Prostate gland (tissue), 2 donors: ENCODE measurements around the gene TM4SF20. TPM values are rescaled to one million over a fixed set of nuclear protein-coding genes. Genes with fewer than 3 reads are reported as not detected.

Experiments
- DNase-seq: peaks from one replicate; pipeline ENCODE4 v3.0.0-alpha.2; 2019; ENCODE audit warnings: low spot score
- H3K27ac ChIP-seq, 2 donors: fragments of 200-600 bp; sonication (generic); 2 replicates each; pipeline ENCODE4 v1.5.1; 2017 to 2019
- H3K27me3 ChIP-seq: fragments of 200-600 bp; sonication (generic); replicated peaks from 2 replicates; pipeline ENCODE4 v1.5.1; 2019; ENCODE audit not compliant: insufficient read depth
- H3K36me3 ChIP-seq, 2 donors: fragments of 200-600 bp; sonication (generic); 1 replicate in 1 of 2; 2 replicates in 1 of 2; pipeline versions ENCODE4 v1.5.1 to v1.8.1; 2017 to 2019
- H3K4me1 ChIP-seq: fragments of 200-600 bp; sonication (generic); replicated peaks from 2 replicates; pipeline ENCODE4 v1.5.1; 2019
- H3K4me3 ChIP-seq, 2 donors: fragments of 200-600 bp; sonication (generic); 2 replicates each; pipeline ENCODE4 v1.5.1; 2017 to 2019
- H3K9me3 ChIP-seq: fragments of 200-600 bp; sonication (generic); 2 replicates; pipeline ENCODE4 v1.5.1; 2017
- POLR2A ChIP-seq: fragments of 450-650 bp; IDR thresholded peaks from one replicate; pipeline ENCODE4 v1.6.1; 2016; ENCODE audit warnings: antibody characterized with exemption, mild to moderate bottlenecking
- POLR2AphosphoS5 ChIP-seq: sonication (generic); formaldehyde crosslinking; IDR thresholded peaks from one replicate; pipeline ENCODE4 v1.6.1; 2017; ENCODE audit warnings: antibody characterized with exemption
- WGBS: methylation state at CpG from one replicate; pipeline ENCODE4 v1.1.5; 2018; 5-methylcytosine and 5-hydroxymethylcytosine counted together
- intact Hi-C: fragments of 100-400 bp; cut with DNase I; formaldehyde crosslinking; loops from one replicate; pipeline ENCODE4 v1.14.2; 2022
- total RNA-seq, 2 donors: library from RNA; depleted of rRNA; stranded (reverse); fragments of >200 nt; gene quantifications; one replicate each; pipeline ENCODE4 v1.1.0, GENCODE V29; 2016
- TF ChIP-seq, protein P1 (sequence below), 4 experiments: fragments of 200-600 bp in 2 of 4; fragments of 450-650 bp in 2 of 4; sonication (generic) in 2 of 4; IDR thresholded peaks; 1 replicate in 3 of 4; 2 replicates in 1 of 4; pipeline ENCODE4 v1.5.1; 2016 to 2019; ENCODE audit warnings: antibody characterized with exemption in 4 of 4, mild to moderate bottlenecking in 2 of 4, moderate library complexity in 2 of 4

TM4SF20 gene
- total RNA-seq, 2 donors from 2014 or later: not detected

DNA sequence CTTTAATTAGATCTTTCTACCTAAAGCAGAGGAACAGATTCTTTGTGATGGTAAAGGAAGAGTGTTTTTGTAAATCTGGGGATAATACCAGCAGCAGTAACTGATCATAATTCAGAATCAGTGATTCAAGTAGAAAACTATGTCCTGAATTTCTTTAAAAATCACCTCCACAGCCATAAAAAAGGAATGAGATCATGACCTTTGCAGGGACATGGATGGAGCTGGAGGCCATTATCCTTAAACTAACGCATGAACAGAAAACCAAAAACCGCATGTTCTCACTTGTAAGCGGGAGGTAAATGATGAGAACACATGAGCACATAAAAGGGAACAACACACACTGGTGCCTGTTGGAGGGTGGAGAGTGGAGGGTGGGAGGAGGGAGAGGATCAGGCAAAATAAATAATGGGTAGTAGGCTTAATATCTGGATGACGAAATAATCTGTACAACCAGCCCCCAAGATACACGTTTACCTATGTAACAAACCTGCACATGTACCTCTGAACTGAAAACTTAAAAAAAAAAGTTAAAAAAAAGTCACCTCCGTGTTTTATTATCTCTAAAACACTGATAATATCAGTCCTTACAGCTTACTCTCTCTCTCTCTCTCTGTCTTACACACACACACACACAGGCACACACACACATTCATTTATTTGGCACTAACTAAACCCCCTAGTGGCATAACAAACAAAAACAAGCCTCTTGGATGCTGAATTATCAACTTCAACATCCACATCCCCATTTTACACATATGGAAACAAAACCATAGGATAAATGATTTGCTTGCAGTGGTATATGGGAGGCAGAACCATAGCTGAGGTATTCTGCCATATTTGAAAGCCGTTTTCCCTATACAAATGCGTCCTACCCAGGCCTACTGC, 1.4 kb downstream of the TM4SF20 start:
- intact Hi-C loops: no loop called here
- no peak overlapping the region for H3K4me3 ChIP-seq
- H3K27ac ChIP-seq: no peak overlapping the region
- 50% methylated on average over 8 of the region's 8 CpGs for WGBS
- TF ChIP-seq POLR2AphosphoS5: no peak
- no peak for TF ChIP-seq POLR2A
- TF ChIP-seq, protein P1, sequence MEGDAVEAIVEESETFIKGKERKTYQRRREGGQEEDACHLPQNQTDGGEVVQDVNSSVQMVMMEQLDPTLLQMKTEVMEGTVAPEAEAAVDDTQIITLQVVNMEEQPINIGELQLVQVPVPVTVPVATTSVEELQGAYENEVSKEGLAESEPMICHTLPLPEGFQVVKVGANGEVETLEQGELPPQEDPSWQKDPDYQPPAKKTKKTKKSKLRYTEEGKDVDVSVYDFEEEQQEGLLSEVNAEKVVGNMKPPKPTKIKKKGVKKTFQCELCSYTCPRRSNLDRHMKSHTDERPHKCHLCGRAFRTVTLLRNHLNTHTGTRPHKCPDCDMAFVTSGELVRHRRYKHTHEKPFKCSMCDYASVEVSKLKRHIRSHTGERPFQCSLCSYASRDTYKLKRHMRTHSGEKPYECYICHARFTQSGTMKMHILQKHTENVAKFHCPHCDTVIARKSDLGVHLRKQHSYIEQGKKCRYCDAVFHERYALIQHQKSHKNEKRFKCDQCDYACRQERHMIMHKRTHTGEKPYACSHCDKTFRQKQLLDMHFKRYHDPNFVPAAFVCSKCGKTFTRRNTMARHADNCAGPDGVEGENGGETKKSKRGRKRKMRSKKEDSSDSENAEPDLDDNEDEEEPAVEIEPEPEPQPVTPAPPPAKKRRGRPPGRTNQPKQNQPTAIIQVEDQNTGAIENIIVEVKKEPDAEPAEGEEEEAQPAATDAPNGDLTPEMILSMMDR (IDR thresholded peaks at IDR 0.05): no peak
- no peak for DNase-seq
- no peaks in the 10 kb centered on the region for H3K4me1 ChIP-seq
- no peaks in the 10 kb centered on the region for H3K27me3 ChIP-seq
- H3K36me3 ChIP-seq: no peaks in the 10 kb centered on the region
- H3K9me3 ChIP-seq: no peaks in the 10 kb centered on the region

DNA sequence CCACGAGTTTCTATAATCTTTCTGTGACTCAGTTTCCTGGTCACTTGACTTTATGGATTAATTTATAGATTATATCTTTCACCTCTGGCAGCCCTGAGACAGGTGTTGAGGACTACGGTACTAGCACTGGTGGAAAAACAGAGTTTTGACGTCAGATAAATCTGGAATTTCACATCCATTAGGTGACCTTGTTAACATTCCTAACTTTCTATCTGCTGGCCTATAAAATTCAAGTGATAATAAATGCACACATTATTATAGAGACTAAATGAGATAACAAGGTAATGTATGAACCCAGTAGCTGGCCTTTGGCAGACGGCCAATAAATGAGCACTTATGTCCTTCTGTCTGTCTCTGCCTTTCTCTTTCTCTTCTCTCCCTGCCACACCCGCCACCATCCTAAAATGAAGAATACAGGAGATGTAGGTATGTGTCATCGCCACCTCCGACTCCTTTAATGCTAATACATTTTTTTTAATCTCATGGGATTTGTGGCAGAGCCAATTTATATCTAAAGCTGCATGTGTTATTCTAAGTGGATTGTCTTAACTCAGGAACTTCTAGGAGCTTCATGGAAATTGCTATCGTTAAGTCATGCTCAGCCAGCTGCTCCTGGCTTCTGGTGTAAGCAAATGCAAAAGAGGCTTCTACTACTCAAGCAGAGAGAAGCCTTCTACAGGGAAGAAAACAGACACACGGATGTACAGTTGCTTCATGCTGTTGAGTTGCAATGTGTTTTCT, 2.3 kb downstream of the TM4SF20 start:
- Histone ChIP-seq H3K27me3 (no peaks in the 10 kb centered on the region), H3K4me1 (no peaks in the 10 kb centered on the region), H3K27ac (no peak overlapping the region), H3K36me3 (no peaks in the 10 kb centered on the region), H3K4me3 (no peak overlapping the region), H3K9me3 (no peaks in the 10 kb centered on the region)
- TF ChIP-seq, protein P1 (IDR thresholded peaks at IDR 0.05): no peak
- TF ChIP-seq POLR2A: no peak
- intact Hi-C loops: no loop called here
- no peak for DNase-seq
- 46% methylated on average over 9 of the region's 9 CpGs for WGBS

DNA sequence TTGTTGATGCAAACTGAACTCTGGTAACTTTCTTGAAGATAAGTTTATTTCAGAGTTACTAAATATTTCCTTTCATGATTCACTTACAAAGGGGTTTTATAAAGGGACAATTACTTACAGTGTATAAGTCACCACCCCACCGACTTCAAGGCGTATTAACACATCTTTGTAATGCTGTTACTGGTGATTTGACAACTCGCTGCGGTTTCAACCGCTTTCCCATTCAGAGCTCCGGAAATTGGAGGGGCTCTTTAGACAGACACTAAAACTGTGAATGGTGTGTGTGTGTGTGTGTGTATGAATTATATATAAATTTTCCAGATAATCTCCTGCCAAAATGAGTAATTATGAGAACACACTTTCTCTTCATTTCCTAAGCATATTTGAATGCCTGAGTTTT, 4.9 kb downstream of the TM4SF20 start:
- TF ChIP-seq POLR2A: no peak
- no peak for TF ChIP-seq POLR2AphosphoS5
- TF ChIP-seq, protein P1 (IDR thresholded peaks at IDR 0.05): no peak
- Histone ChIP-seq H3K27me3 (no peaks in the 10 kb centered on the region), H3K4me3 (no peak overlapping the region), H3K36me3 (no peaks in the 10 kb centered on the region), H3K4me1 (no peaks in the 10 kb centered on the region), H3K9me3 (no peaks in the 10 kb centered on the region), H3K27ac (no peak overlapping the region)
- 59% methylated on average over 6 of the region's 6 CpGs for WGBS
- intact Hi-C loops: no loop called here
- DNase-seq: no peak

DNA sequence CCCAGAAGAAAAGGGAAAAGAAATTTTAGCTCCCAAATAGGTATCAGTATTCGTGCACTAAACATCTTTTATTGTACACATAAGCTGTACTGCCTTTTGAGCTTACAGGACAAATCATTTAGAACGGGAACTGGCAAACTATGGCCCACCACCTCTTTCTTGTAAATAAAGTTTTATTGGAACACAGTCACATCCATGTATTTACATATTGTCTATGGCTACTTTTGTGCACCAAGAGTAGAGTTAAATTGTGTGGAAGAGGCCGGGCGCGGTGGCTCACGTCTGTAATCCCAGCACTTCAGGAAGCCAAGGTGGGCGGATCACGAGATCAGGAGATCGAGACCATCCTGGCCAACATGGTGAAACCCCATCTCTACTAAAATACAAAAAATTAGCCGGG, 5.7 kb downstream of the TM4SF20 start:
- 89% methylated on average over 10 of the region's 10 CpGs for WGBS
- H3K27me3 ChIP-seq: no peaks in the 10 kb centered on the region
- intact Hi-C loops: no loop called here
- H3K9me3 ChIP-seq: no peaks in the 10 kb centered on the region
- no peaks in the 10 kb centered on the region for H3K4me1 ChIP-seq
- no peak for TF ChIP-seq POLR2A
- TF ChIP-seq, protein P1 (IDR thresholded peaks at IDR 0.05): no peak
- no peak for TF ChIP-seq POLR2AphosphoS5
- H3K27ac ChIP-seq: no peak overlapping the region
- DNase-seq: no peak
- H3K36me3 ChIP-seq: no peaks in the 10 kb centered on the region
- no peak overlapping the region for H3K4me3 ChIP-seq
